NCI-H2196 (cell line): Measurements from ENCODE around the gene ADIPOR2.

Experiments
- DNase-seq: peaks from one replicate; lab custom pipeline; 2025; ENCODE audit not compliant: unreplicated experiment; lab: John Stamatoyannopoulos, UW

ADIPOR2 gene

DNA sequence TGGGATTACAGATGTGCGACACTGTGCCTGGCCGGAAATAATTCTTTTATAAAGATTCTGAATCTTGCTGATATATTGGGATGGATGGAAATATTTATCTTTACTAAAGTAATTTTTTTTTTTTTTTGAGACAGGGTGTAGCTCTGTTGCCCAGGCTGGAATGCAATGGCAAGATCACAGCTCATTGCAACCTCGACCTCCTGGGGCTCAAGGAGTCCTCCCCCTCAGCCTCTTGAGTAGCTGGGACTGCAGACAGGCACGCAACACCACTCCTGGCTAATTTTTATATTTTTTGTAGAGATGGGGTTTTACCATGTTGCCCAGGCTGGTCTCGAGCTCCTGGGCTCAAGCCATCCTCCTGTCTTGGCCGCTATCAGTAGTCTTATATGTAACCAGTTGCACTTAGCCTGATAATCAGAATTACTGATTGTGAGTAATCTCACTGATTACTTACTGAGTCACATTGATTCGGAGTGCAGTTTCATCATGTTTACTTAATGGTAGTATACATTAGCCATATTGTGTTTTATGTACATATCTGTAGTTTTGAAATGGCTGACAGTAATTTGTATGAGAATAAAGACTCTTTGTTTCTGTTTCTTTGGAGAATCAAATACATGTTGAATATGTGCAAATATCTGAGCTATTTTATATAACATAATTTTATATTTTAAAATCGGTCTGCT, 79.1 kb downstream of the ADIPOR2 start:
- no peak for DNase-seq

DNA sequence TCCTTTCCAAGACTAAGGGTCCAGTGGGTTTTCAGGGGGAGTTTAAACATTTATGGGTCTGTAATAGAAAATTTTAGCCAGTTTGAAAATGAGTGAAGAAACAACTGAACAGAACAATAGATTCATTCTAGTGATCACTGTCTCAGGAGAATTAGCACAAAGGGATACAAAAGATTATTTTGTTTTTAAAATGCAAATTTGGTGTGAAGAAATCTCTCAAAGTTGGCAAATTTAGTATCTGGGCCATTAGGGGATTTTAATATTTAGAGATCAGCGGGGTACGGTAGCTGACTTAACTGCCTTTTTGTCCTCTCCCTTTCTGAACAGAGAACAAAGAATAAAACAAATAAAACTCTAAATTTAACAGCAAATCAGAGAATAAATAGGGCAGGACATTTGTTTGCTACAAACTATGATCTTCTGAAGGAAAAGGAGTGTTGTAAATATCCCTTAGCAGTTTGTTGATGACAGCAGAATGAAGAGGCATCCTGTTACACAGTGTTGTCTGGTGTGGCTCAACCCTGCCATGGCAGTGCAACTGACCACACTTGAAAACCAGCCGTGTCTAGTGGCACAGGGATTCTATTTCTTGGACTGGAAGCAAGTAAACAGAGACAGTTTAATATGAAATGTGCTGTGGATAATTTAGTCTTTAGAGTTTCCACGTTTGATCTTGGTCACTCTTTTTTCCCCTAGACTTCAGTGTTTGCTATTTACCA, 83.2 kb downstream of the ADIPOR2 start:
- DNase-seq = peak; percentile 5

DNA sequence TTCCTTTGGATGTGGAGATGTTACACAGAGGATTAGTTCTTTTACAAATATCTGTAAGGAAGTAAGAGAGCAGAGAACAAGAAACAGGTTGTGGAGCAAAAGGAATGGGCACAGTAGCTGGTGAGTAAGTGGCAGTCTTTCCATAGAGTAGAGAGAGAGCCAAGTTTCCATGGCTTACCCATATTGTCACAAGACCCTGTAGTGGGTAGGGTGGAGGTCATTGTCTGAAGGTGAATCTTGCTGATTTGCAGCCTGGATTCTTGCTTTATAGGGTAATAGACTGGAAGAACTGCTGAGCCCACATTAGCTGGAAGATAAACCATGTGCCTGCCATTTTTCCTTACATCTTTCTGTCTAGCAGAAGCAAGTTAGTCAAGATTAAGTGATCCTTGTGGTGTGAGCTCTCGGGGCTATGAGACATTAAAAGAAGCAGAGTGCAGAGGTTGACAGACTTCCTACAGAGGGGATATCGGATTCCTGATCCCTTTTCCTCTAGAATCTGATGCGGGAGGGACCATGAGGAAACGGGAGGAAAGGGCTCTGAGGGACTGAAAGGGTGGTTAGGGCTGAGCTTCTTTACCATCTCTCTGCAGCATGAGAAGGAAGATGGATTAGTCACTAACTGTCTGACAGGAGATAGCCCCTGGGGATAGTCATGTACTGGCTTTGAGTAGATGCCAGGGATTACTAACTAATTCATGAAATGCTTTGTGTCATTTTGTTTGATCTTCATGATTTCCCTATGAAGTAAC, 85.5 kb downstream of the ADIPOR2 start:
- no peak for DNase-seq

DNA sequence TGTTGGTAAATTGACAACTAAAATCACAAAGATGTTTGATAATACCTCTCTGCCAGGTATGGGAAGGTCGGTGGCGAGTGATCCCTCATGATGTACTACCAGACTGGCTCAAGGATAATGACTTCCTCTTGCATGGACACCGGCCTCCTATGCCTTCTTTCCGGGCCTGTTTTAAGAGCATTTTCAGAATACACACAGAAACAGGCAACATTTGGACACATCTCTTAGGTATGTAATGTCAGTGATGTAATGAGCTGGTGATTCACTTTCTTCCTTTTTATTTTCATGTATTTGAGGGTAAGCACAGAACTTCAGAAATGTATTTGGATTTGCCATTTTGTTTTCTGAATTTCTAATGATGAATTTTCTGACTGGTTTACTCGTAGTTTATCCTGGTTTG, 86.9 kb downstream of the ADIPOR2 start:
- no peak for DNase-seq

DNA sequence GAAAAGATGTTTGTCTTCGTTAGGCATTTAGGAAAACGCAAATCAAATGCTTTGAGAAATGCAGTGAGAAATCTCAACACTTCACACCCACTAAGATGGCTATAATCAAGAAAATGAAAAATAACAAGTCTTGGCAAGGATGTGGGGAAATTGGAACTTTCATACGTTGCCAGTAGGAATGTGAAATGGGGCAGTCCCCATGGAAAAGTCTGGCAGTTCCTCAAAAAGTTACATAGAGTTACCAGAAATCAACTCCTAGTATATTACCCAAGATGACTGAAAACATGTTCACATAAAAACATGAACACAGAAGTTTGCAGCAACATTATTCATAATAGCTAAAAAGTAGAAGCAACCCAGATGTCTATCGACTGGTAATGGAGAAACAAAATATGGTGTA, 88.0 kb downstream of the ADIPOR2 start:
- no peak for DNase-seq

DNA sequence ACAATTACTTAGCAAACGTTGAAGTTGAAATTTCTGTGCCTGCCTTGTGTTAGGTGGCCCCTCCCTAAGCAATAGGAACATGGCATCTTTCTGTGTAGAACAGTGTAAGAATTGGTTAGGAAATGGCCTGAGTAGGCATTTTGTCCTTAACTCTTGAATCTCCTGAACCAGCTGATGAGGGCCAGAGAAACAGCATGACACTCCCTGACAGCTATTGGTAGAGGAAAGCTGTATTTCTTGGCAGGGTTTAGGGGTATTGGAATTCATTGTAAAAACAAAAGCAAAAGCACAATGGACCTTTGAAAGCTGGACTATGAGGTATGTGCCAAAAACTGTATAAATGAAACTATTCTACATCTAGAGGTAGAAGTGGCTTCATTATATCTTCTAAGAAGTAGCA, 88.9 kb downstream of the ADIPOR2 start:
- DNase-seq = no peak

DNA sequence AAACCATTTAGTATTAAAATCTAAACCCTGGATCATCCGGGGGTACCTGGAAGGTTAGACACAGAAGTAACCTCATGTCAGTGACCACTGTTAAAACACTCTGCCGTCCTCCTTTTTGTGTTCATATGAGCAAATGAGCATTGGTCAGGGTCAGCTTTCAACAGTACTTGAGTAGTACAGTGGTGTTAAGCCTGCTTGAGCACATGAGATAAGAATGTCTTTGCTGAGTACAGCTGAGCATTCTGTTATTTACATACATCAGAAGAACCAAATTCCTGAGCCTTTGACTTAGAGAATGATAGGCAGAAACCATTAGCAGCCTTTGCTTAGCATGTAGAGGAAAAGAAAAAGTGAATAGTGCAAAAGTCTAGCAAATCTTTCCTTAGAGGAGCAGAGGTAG, 90.9 kb downstream of the ADIPOR2 start:
- no peak for DNase-seq

DNA sequence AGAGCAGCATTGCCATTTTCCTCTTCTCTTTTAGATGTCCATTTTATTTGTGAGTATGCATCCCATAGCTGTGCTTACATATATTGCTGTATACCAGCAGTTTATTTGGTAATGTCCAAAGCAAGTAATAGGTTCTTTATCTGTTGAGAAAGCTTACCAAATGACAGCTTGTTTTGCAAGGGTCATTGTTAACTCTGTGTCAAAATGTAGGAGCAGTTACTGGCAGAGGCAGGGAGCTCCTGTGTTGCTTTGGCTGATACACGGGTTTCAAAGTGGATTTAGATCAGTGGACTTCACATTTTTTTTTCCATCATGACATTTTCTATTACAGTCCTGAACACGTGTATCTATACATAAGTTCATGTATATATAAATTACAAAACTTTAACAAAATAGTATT, 91.3 kb downstream of the ADIPOR2 start:
- no peak for DNase-seq

DNA sequence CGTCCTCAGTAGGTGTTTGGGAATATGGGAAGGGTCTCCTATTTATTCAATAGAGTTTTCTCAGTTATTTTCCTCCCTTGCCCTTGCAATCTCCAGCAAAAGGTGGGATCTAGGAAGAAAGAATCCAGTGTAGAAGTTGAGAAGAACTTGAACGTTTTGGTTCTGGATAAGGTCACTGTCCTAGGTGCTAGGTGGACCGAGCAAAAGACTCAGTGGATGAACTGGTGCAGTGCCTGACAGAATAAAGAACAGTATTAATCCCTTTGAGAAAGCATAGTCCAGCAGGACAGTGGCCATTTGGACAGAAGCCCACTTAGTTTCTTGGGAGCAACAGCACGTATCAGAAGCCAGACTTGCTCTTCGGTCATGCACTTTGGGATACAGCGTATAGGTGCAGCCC, 96.8 kb downstream of the ADIPOR2 start:
- DNase-seq = no peak

DNA sequence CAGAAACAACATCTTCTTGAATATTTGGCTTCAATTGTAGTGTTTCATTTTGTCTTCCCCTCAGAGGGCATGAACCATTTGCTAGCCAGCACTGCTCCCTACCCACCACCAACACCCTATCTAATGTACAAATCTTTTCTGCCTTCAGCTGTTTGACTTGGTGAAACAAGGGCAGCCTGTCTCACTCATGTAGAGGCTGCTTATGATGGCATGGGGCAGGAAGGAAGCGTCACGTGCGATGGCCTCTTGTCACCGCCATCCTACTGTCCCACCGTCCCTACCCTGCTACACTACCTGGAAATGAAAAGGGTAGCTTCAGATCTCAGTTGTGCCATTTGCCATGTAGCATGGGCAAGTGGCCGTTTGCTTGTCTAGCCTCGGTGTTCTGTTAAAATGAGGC, 99.6 kb downstream of the ADIPOR2 start:
- no peak for DNase-seq

DNA sequence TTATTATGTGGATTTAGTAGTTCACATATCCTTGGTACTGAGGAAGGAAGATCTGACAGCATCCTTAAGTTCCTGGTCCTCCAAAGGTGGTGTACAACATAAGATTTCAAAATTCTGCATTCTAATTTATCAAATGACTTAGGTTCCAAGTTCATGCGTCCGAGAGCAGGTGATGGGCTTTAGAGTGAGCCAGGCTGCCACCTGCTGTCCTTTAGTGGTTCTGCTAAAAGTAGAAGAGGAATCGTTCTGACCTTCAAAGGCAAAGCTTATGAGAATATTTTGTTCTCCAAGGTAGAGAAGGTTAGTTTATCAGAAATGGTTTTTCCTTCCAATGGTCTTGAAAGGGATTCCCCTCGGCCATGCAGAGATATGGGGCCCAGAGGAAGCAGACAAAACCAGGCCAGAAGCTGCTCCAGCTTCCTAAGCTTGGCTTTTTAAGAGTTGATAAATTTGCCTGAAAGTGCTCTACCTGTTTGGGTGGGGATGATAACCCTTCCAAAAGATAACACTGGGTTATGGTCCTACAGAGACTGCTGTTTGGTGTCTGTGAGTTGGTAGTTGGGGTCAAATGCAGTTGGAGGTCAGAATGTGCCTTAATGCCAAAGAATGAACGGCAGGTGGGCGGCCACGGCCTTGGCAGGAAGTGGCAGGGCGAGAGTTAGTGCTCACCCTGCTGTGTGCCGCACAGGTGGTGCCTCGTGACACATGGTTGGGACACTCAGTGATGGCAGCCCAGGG, 100.4 kb downstream of the ADIPOR2 start:
- DNase-seq = peak; percentile 42

DNA sequence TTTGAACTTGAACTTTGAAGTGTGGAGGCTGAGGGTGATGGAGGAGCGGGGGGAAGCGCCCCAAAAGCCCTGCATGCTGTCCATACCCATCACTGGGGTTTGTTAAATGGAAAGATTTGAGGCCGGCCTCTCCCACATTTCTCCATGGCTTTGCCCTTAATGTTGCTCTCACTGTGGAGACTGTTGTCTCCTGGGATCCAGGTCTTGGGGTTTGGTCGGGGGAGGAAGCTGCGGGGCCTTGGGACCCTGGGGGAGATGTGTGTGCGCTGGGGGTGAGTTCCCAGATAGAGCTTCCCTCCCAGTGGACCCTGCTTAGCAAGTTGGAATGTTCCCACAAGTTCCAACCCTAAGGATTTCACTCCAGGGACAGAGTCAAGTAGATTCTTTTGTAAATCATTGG, 101.5 kb downstream of the ADIPOR2 start:
- DNase-seq = no peak

DNA sequence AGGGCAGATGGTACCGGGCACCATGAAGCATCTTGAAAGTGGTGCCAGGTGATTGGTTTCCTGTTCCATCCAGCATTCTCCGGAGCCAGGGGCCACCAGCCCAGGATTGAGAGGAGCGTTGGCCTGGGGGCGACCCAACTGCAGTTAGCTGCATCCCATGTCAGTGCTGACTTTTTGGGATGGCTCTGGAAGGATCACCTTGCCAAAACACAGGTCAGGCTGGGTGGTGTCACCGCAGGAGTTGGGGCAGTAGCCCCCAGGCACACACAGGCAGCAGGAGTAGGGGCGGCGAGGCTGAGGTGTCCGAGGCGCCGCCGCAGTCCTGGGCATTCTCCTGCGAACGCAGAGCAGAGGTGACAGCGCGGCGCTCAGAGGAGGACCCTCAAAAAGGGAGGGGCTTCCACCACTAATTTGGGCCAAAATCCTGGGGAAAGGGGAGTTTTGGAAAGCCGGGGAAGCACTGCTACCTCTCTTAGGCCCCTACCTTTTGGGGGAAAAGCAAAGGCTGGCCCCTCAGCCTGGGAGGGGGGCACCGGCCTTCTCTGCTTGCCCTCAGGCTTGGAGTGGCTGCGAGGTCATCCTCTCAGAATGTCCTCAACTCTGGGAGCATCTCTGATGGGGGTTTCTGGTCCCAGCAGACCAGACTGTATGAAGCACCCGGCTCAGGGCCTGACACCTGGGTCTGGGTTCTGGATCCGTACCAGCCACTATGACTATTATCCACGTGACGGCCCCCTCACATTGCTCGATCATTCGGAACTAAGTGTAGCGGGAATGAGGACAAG, 102.7 kb downstream of the ADIPOR2 start:
- DNase-seq = no peak

DNA sequence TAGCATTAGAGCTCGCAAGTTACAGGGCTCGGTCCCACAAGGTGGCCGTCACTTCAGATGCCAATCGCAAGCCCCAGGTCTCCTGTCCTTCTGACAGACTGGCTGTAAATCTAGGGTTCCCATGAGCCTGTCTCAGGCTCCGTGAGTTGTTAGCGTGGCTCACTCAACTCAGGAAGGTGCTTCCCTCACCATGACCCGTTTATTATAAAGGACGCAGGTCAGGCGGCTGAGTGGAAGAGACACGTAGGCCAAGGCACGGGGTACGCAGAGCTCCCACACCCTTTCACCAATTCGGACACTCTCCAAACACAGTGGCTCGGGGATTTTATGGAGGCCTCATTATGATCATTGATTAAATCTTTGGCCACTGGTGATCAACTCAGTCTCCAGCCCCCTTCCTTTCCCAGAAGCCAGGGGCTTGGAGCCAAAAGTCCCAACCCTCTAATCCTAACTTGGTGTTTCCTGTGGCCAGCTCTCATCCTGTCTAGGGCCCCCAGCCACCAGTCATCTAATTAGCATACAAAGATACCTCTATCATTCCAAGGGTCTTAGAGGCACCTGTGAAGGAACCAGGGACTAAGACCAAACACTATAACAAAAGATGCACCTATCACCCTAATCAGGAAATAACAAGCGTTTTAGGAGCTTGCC, 103.7 kb downstream of the ADIPOR2 start:
- DNase-seq = no peak

DNA sequence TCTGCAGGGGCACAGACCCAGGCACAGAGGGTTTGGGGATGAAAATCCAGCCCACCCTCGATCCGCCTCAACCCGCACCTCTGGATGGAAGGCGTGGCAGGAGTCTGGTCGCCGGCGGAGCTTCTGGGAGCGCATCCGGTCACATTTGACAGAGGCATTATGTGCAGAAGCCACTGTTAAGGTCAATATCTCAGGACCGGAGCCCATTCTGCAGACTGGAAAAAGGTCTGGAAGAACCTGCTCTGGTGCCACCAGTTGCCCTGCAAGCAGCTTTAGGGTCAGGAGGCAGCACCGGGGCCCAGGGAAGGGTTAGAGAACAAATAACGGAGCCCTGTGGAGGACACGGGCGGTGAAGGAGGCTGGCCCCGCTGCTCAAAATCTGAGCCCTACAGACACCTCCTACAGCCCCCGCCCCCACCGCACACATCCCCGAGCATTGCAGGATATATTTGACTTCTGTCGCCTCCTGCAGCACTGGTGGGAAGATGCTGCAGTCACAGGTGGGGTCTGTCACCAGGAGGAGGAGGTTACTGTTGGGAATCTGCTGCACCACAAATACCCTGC, 104.4 kb downstream of the ADIPOR2 start:
- DNase-seq = no peak

DNA sequence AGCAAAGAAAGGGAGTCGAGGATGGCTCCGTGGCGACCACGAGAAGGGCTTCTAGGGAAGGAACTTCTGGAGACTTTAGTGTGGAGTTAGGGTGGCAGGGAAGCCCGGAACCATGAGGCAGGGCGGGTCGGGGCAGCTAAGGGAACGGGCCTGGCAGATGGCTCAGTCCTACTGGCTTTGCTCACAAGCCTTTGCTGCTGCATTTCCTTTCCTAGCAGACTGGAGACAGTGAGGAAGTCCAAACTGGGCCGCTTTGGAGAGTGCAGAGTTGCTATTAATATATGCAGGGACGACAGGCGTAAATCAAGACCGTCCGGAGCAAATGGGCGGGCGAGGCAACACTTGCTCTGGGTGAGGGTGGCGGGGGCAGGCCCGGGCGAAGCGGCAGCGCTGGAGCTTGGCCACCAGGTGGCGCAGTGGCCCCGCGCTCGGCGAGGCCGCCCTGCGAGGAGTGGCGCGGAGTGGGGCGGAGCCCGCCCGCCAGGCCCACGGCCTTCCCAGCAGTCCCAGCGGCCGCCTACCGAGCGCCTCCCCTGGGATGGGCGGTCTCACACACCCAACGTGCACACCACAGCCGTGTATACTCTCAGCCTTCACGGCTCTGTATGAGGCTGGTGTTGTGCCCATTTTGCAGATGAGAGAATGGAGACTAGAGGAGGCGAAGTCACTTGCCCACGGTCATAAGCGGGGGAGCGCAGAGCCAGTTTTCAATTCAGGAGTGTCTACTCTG, 105.1 kb downstream of the ADIPOR2 start:
- DNase-seq = peak; percentile 73

DNA sequence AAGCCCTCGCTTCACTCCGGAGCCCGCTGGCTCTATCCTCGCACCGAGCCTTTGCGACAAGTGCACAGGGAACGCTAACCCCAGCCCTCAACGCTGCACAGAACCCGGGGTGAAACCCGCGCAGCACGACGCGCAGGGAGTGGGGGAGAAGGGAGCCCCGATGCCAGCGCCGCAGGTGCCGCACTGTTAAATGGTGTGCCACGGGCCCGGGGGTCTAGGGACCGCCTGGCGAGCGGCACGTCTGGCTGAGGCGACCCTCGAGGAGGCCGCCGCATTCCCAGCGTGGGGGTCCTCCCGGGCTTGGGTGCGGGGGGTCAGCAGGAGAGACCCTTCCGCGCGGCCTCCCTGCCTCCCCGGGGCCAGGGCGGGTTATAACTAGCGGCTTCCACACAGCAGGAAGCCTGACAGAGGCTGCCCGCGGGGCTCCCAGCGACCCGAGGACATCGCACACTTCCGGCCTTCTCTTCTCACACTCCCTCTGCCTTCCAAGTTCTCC, 105.7 kb downstream of the ADIPOR2 start:
- DNase-seq = no peak

DNA sequence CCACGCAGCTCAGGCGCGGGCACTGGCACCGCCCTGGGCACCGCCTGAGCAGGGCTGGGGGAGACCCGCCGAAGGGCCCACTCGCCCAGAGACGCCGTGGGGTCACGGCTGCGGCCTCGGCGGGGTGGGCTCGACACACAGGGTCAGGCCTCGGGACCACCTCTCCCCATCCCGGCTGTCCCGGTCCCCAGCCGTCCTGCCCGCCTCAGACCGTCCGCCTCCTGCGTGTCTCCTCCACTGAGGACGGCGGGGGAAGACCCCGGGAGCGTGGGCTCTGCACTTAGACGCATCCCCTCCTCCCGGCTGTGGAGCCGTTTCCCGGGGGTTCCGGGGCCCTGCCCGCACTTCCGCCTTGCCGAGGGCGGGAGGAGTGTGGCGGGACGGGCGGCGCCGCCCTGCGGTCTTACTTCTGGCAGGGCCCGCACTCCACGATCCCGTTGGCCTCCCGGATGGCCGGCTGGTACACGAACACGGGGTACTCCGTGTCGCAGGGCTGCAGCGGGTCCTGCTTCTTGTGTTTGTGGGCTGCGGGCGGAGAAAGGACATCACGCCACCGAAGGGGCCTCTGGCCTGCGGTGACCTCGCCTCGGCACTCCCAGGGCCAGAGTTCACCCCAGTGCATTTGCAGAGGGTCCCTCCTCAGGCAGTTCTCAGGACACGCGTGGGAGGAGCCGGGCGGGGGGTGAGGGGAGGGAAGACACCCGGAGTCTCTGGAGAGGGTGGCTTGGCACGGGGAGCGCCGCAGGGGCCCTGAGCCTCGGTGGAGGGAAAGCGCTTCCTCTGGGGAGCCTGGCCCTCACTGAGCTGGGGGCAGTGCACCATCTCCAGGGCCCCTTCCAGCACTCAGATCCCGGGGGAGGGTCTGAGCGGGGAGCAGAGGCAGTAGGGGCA, 106.4 kb downstream of the ADIPOR2 start:
- no peak for DNase-seq
